C4-2B (cell line): Measurements from ENCODE around the gene BRD1.

Source experiments
- CTCF ChIP-seq: fragments of 450-650 bp; conservative IDR thresholded peaks from 2 replicates; pipeline ENCODE4 v1.5.1; 2017; ENCODE audit warnings: mild to moderate bottlenecking
- ZFX ChIP-seq: fragments of 450-650 bp; IDR thresholded peaks from 2 replicates; pipeline ENCODE4 v1.6.1; 2017

- TF ChIP-seq CTCF (no peak), ZFX (no peak)
Observed at GRCh38 chr22:49785046-49785521, 42.6 kb downstream of the BRD1 start.
